ENCODE results near the gene A4GALT. TPM values are rescaled to one million over a fixed set of nuclear protein-coding genes. Genes with fewer than 3 reads are reported as not detected.

Gene A4GALT
- total RNA-seq, 2 donors from 2014 or later = 3.1 to 6.9 TPM

- Histone ChIP-seq H3K27ac (peak overlapping the region in 1 of 4 donors; percentile 0), H3K9me3 (no peaks in the 10 kb centered on the region), H3K27me3 (no peaks in the 10 kb centered on the region), H3K4me1 (peaks cover 7% of the 10 kb centered on the region), H3K36me3 (replicated peaks in 1 of 2; ENCODE audit: insufficient read depth in 1 of 2, low read depth in 2 of 2) (no peaks in the 10 kb centered on the region), H3K4me3 (no peak overlapping the region)
- no peak for ATAC-seq
- WGBS, 2 donors = 67 to 77% methylated on average over 7 of the region's 7 CpGs
- no peak for DNase-seq
- intact Hi-C loops (cut with DNase I) = loop anchor here (10.0 kb wide), 1 partner anchor 110 kb away; no protein-coding TSS in a partner anchor
- TF ChIP-seq CTCF (IDR thresholded peaks at IDR 0.05) (no peak), POLR2A (IDR thresholded peaks at IDR 0.05) (no peak)
These were observed 66.1 kb downstream of the A4GALT start for GRCh38 chr22:42654436-42655073.

- intact Hi-C loops (cut with DNase I) = loop anchor here (10.0 kb wide), 1 partner anchor 111 kb away; no protein-coding TSS in a partner anchor
- Histone ChIP-seq H3K27ac (peak overlapping the region in 1 of 4 donors; percentile 0), H3K4me1 (peaks cover 9% of the 10 kb centered on the region), H3K4me3 (no peak overlapping the region), H3K27me3 (no peaks in the 10 kb centered on the region), H3K36me3 (replicated peaks in 1 of 2; ENCODE audit: insufficient read depth in 1 of 2, low read depth in 2 of 2) (no peaks in the 10 kb centered on the region), H3K9me3 (no peaks in the 10 kb centered on the region)
- DNase-seq = no peak
- 69 to 70% methylated on average over 4 of the region's 4 CpGs for WGBS, 2 donors
- ATAC-seq = no peak
- TF ChIP-seq POLR2A (IDR thresholded peaks at IDR 0.05) (no peak), CTCF (IDR thresholded peaks at IDR 0.05) (no peak)
These were observed 66.7 kb downstream of the A4GALT start for GRCh38 chr22:42653999-42654398.

- ATAC-seq (no peak), DNase-seq (no peak)
- Histone ChIP-seq H3K27me3 (no peaks in the 10 kb centered on the region), H3K36me3 (replicated peaks in 1 of 2; ENCODE audit: insufficient read depth in 1 of 2, low read depth in 2 of 2) (no peaks in the 10 kb centered on the region), H3K27ac (no peak overlapping the region), H3K4me1 (peaks cover 35% of the 10 kb centered on the region), H3K9me3 (no peaks in the 10 kb centered on the region), H3K4me3 (no peak overlapping the region)
- 51 to 73% methylated on average over 6 to 7 of the region's 7 CpGs for WGBS, 2 donors
- TF ChIP-seq CTCF (IDR thresholded peaks at IDR 0.05) (no peak), POLR2A (IDR thresholded peaks at IDR 0.05) (no peak)
- intact Hi-C loops (cut with DNase I) = loop anchor here (10.0 kb wide), 1 partner anchor 114 kb away; no protein-coding TSS in a partner anchor
These were observed 69.5 kb downstream of the A4GALT start for GRCh38 chr22:42651134-42651533.

- DNase-seq = peak; percentile 83
- no peaks in the 10 kb centered on the region for H3K27me3 ChIP-seq
- H3K4me3 ChIP-seq = peak within 1 kb of the TSS; percentile 55 to 86
- 12 to 75% methylated on average over 8 to 58 of the region's 81 CpGs for WGBS, 2 donors
- peak; percentile 82 for ATAC-seq
- intact Hi-C loops (cut with DNase I) = loop anchor here (10.0 kb wide), 1 partner anchor 115 kb away; no protein-coding TSS in a partner anchor
- peaks cover 51% of the 10 kb centered on the region for H3K4me1 ChIP-seq
- peak within 1 kb of the TSS; percentile 90 to 96 (median 94) for H3K27ac ChIP-seq
- H3K36me3 ChIP-seq (replicated peaks in 1 of 2; ENCODE audit: insufficient read depth in 1 of 2, low read depth in 2 of 2) = no peaks in the 10 kb centered on the region
- TF ChIP-seq CTCF (IDR thresholded peaks at IDR 0.05) (no peak), POLR2A (IDR thresholded peaks at IDR 0.05) (no peak)
- H3K9me3 ChIP-seq = no peaks in the 10 kb centered on the region
These were observed 71.2 kb downstream of the A4GALT start, which contains the start of gene CYB5R3 for GRCh38 chr22:42649246-42650099. Gene CYB5R3, minus strand, starts transcription at chr22:42649392. Its CDS starts 77 bp downstream, at chr22:42649315.
